Stimulated activated naive CD4-positive, alpha-beta T cell (primary cell): ENCODE data around the gene CDS1.
"Not testable (repeated sequence)": the region's sequence is repeated elsewhere in the genome, so short reads cannot be mapped to it uniquely, and the experiment has no call there.

Experiments
- DNase-seq, 6 experiments: peaks; one replicate each; lab custom pipeline; 2025; lab: John Stamatoyannopoulos, UW

Gene CDS1

DNA sequence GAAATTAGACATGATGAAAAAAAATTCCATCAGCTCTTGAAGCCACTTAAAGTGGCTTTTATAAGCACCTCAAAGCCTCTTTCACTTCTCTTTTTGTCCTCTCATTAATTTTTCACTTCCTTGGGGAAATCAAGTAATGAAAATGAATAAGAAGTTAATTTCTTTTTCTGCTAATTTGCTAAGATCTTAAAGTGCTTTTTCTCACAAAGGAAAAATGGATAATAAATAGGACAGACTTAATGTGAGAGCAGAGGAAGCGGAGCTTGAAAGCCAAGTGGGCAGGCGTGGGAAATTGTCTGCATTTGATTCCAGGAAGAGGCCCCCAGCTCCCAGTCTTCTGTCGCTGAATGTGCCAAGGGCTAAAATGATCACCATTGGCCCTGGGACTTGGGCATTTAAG is 28.6 kb downstream of the CDS1 start:
- no peak for DNase-seq

DNA sequence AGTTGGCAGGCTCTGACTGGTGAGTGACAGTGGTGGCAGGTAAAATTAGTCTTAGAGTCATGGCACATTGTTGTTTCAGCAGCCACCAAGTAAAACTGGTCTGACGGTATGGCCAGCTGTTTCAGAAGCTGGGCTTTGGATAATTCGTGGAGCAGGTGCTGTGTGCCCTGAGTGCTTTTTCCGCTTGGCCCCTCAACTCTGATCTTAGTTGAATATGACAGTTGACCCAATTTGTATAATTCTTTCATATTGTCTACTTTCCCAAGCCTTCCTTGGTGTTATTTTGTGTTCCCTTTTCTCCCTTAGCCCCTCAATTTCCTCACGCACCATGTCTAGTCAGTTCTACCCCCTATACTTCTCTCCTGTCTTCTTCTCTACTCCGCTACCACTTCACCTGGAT is 32.0 kb downstream of the CDS1 start:
- no peak for DNase-seq

DNA sequence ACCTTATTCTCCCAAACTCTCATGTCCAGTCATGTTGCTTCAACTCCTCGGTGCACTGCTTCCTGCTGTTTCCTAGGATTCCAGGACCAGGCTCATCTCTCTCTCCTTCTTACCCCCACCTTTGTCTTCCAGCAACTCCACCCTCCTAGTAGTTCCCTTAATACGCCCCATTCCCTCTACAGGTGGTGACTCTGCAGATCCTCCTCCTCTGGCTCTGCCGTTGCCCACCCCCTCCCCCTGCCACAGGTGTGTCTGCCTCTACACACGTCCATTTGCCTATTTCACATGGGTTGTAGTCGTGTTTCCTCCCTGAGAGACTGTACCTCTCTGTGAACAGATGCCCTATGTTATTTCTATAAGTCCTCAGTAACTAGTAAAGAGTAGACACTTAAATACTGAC is 32.4 kb downstream of the CDS1 start:
- DNase-seq = no peak

DNA sequence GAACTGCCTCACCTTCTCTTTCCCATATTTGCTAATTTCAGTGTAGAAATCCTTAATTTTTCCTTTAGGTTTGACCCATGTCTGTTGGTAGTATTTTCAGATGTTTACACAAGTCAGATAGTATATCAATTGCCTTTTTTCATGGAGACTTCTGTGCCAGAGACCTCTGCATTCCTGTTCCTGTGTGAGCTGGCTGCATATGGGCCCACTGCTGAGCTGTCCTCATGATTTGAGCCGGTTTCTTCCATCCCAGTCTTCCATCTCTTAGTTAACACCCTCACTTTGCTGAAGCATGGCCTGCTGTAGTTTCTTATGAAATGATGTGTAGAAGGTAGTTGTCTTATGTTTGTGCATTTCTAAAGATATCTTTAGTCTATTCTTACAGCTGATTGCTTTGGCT is 40.0 kb downstream of the CDS1 start:
- DNase-seq = no peak

DNA sequence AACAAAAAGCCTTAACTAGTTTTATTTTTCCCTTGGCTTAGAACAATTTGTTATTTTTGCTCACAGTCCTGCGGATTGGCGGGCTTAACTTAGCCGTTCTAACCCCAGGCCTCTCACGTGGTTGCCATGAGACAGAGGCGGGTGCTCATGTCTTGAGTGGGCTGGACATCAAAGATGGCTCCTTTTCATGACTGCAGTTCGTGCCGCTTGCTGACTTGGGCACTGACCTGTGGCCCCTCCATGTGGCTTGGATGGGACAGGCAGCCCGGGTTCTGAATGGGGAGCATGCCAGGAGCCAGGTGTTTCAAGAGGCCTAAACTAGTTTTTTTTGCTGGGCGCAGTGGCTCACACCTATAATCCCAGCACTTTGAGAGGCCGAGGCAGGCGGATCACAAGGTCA is 40.7 kb downstream of the CDS1 start:
- DNase-seq = no peak

DNA sequence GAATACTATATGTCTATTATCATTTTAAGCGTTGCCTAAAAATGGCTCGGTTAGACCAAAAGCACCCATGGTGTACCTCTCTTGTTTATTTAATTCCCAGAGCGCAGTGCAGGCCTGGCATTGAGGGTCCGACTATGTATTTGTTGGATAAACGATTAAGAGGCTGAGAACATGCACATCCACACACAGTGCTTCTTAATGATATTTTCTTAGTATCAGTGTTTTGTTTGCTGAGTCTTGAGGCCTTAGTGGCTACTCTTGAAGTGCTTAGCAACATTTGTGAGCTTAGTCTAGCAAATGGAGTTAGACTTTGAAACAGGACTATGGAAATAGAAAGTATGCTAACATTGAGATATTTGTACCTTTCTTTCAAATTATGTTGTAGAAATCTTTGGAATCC is 43.7 kb downstream of the CDS1 start:
- no peak for DNase-seq

DNA sequence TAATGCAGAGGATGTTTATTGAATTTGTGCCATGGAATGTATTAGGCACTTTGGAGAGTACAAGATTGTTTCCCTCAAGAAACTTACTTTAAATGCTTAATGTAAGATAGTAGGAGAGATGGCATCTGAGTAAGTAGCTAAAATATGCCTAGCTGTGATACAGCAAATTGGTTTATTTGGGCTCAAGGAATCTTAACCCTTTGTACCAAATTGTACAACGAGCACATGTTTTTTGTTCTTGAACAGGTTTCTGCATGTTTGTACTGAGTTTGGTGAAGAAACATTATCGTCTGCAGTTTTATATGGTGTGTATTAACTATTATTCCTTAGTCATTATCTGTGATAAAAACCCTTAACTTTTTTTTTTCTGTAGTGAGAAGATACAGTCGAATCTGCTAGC is 48.6 kb downstream of the CDS1 start:
- DNase-seq = no peak

DNA sequence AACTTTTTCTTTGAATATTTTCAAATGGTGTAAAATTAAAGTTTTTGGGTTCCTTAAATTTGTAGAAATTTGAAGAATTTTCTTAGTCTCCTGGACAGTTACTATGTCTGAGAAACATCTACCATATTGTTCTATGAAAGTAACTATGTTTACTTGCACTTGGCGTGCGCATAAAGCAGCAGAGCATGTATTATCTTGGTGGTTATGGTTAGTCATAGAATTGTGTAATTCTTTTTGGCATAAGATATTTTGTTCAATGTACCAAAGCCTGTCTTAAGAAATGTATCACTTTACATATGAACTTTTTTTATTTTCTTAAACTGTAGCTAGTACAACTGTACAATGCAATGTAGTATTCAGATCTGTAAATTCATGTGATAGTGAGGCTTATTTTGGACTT is 49.2 kb downstream of the CDS1 start:
- no peak for DNase-seq

DNA sequence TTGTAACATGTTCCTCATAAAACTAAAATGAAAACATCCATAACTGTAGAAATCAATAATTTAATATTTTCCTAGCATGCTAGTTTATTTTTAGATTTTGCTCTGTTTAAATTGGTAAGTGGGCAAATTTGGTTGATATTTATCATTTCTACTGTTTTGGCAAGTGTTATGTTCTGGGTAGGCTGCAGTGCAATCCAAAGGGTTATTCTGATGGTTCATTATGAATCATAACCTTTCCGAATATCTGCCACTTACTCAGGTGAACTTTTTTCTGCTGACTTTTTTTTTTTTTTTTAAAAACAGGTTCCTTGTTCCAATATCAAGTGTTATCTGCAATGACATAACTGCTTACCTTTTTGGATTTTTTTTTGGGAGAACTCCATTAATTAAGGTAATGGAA is 52.0 kb downstream of the CDS1 start:
- DNase-seq = no peak

DNA sequence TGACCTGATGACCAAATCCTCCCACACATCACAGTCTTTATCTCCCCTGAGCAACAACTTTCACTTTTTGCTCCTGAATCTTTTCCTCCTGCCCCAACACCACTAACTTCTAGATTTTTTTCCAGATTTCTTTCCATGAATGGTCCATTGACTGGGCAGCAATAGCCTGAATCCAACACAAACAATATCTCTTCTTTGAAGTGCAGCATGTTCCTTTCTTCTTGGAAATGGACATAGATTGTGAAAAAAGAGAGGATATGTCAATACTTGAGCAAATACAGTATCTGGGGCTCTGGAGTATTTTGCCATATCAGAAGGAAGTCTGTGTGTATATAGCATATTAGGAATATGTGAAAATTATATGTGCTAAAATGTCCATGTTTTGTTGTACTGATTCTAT is 55.2 kb downstream of the CDS1 start:
- DNase-seq = no peak

DNA sequence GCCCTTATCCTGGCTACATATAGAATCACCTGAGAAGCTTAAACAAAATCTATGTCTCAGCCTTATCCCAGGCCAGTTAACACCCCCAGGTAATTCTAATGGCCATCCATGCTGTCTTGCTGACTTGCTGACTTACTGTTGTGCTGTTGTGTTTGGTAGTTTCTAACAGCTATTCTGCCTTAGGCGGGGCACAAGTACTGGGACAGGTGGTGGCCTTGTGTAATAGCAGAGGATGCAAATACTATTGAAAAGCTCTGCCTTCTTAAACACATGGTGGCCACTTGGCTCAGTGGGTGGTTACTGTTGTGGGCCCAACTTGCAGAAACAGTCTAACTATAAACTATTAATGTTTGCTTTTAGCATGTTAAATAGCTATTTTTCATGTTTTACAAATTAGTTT is 56.2 kb downstream of the CDS1 start:
- no peak for DNase-seq

DNA sequence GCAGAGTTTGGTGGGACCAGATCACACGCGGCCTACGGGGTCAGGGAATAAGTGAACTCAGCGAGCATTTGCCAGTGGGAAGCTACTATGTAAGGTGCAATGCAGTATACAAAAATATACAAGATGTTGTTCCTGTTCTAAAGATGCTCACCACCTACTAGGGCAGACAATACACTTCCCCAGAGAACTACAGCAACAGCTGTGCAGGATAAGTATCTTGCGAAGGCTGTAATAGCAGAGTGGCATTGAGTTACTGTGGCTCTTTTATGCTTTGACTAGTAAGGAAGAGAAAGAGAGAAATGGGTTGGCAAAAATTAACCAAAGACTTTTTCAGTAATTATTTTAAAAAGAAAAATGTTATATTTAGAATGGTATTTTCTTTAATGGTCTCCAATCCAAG is 61.2 kb downstream of the CDS1 start:
- no peak for DNase-seq

DNA sequence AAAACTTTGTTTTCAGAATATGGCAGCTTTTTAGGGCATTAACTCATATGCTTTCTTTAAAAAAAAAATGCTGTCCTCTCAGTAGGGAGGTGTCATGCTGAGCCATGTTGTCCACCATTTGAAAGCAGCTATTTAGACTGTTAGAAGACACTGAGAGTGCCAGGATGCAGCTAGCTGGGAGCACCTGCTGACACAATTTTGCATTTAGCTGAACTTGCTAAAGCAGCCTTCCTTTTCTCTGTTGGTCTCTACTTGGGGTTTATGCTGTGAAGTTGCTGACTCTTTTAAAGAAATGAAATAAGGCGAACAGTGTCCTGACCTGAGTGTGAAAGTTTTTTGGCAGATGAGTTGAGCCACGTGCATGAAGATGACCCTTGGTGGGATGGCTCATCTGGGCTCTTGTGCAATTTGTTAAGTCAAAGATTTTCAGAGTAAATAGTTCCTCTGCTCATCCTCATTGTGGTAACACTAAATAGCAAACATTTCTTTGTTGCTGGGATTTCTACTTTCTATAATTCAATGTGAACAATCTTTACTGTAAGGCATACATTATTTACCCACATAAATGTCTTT is 64.5 kb downstream of the CDS1 start:
- DNase-seq = no peak

DNA sequence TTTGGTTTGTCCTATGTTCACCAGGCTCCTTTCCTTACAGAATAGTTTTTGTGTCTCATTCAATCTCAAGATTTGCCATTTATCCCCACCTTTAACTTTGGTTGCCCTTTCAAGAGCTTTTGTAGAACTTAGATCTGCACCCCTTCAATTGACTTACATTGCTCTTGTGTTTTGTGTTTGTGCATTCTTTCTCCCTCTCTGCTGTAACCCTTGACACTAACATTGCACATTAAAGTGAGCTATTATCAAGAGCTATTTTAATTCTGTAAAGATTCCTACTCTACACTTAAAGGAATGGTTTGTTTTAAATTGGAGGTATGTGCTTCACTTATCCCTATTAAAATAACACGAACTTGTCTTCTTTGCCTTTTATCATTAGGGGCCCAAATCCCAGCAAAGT is 65.3 kb downstream of the CDS1 start:
- DNase-seq = no peak

DNA sequence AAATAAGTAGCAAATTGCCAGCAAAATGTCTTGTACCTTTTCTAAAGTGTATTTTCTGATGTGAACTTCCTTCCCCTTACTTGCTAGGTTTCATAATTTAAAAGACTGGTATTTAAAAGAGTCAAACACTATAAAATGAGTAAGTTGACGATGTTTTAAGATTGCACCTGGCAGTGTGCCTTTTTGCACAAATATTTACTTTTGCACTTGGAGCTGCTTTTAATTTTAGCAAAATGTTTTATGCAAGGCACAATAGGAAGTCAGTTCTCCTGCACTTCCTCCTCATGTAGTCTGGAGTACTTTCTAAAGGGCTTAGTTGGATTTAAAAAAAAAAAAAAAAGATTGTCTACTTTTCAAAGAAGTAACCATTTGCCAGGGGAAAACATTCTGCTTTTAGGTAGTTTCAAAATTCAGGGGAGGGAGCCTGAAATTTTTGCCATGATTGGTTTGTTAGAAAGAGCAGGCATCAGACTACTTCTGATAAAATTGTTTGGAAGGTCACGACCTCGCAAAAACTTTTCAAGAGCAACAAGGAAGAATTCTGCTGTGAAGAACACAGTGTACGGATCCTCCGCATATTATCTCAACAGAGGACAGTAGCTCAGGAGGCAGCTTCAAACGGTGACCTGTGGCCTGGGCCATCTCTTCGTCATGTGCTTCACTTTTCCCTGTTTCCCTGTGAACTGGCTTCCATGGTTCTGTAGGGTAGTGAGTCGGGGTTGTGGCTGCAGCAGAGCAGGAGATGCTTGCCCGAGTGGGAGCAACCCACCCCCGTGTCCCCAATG is 66.1 kb downstream of the CDS1 start:
- DNase-seq = no peak

DNA sequence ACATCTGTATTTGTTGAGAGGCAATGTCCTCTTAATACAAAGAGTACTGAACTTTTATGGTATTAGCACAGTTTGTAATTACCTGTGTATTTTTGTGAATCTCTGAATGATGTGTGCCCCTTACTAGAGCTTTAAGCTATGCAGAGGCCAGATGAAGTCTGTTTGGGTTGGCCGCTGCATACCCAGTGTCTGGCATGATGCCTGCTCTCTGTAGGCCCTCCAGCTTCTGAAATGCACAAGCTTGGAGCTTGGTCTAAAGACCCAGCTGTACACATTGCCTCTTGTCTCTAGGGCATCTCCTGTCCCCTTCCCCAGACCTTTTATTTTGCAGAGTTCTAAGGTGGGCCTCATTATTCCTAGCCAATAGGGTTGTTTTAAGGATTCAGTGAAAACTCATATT is 68.6 kb downstream of the CDS1 start:
- no peak for DNase-seq

DNA sequence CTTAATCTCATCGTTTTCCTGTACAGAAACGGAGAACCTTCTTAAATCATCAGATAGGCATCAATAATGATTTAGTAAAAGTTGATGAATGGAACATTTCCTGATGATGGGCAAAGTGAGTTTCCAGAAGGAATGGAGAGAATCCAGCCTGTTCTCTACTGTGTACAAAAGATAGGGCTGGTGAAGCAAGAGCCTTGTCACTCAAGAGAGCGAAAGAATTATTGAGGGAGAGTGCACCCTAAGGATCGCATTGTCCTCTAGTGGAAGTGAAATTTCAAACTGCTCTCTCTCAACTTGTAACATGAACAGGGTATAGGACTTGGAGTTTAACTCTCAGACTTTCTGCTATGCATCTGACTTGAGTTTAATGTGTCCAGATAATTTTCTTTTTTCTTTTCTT is 69.6 kb downstream of the CDS1 start:
- no peak for DNase-seq

DNA sequence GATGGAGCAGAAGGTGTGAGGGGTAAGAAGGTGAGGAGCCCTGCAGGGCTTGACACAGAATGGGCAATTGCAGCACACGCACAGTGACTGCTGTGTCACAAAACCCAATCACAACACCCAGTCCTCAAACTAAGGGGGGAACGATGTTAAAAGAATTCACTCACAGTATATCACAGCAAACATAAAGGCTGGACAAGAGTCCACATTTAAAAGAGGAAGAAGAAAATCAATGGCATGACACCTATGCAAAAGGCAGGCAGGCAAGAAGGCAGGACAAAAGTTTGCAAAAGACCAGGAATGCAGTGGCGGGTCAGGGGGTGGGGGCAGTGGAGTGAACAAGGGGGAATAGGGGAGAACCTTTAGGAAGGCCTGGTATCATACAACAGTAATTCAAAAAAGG is 77.7 kb downstream of the CDS1 start:
- DNase-seq = no peak

DNA sequence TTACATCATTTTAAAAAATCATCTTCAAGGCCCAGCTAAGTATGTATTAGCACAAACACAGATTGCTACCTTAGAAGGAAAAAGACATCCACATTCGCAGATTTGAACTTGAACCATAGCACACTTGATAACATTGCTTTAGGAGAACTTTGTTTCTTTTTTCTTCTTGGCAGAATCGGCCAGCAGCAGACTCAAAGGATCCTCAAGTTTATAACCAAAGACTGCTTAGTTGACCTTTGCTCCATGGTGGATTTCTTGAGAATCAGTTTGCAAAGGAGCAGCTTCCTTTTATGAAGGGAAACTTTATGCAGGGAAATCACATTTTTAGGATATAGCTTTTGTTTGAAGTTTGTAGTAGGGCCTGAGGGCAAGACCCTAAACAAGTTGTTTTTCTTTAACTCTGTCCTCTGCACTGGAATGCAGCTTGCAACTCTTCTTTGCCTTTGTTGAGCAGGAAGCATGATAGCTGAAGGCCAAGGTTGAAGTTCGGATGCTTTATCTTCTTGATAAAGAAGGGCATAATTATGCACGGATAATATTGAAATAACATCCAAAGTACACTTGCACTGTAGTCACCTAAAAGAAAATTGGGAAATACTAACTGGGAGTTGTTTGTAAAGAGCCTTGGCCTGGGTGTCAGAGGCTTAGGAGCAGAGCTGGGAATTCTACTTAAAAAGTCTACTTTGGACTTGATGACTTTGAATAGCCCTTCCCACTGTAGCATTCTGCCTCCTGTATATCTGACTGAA is 78.4 kb downstream of the CDS1 start:
- no peak for DNase-seq

DNA sequence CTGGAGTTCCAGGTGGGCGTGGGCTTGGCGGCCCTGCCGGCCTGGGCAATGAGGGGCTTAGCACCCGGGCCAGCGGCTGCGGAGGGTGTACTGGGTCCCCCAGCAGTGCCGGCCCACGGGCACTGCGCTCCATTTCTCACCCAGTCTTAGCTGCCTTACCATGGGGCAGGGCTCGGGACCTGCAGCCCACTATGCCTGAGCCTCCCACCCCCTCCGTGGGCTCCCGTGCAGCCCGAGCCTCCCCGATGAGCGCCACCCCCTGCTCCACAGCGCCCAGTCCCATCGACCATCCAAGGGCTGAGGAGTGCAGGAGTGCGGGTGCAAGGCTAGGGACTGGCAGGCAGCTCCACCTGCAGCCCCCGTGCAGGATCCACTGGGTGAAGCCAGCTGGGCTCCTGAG is 81.8 kb downstream of the CDS1 start:
- not testable (repeated sequence) for DNase-seq

DNA sequence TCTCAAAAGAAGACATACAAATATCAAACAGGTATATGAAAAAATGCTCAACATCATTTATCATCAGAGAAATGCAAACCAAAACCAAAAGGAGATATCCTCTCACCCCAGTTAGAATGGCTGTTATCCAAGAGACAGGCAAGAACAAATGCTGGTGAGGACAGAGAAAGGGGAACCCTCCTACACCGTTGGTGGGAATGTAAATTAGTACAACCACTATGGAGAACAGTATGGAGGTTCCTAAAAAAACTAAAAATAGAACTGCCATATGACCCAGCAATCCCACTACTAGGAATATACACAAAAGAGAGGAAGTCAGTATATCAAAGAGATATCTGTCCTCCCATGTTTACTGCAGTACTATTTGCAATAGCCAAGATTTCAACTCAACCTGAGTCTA is 83.5 kb downstream of the CDS1 start:
- no peak for DNase-seq

DNA sequence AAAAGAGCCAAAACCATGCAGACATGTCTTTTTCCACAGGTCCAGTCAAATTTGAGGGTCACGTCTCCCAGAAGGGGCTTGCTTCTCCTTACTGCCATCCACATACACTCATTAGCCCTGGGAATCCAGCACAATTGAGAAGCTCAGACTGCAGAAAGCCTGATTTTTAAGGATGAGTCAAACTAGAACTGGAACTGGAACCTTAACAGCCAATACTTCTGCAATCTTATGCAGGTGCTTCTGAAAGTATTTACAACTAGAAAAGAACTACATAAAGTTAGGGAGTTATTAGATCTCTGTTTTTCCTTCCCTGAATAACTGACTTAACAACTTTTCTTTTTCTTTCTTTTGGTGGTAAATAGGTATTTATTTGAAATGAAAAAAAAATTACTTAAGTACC is 86.3 kb downstream of the CDS1 start:
- DNase-seq = no peak

DNA sequence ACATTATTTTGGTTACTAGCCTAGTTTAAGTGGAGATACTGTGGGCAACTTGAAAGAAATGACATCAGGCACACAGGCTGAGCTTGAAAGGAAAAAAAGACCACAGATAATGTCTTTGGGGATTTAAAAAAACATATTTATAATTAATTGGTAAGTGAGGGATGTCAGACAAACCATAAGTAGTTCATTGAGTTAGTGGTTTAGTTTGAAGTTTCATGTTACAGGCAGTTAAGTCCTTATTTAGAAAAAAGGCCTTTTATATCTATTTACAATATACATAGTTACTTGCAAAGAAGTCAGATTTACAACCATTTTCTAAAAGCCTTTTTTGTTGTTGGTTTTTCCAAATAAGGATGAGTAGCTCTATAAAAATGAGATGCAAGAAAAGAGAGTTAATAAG is 89.2 kb downstream of the CDS1 start:
- no peak for DNase-seq
